Fibroblast of lung (primary cell): ENCODE measurements around the gene C7orf57. TPM values are rescaled to one million over a fixed set of nuclear protein-coding genes. Genes with fewer than 3 reads are reported as not detected.

Source experiments
- DNase-seq, 2 donors: peaks; one replicate each; pipeline versions ENCODE4 v3.0.0 to v3.0.0-alpha.2; 2010; ENCODE audit warnings: low read depth in 2 of 2
- H2AFZ ChIP-seq: 2 replicates; pipeline ENCODE4 v1.5.1; 2012; ENCODE audit warnings: low read length, control low read depth, inconsistent platforms
- H3K27ac ChIP-seq: 2 replicates; pipeline ENCODE4 v1.5.1; 2011; ENCODE audit warnings: low read length, control low read depth; ENCODE audit not compliant: insufficient read depth
- H3K27me3 ChIP-seq: 2 replicates; pipeline ENCODE4 v1.5.1; 2011; ENCODE audit warnings: mild to moderate bottlenecking, low read length; ENCODE audit not compliant: control insufficient read depth, insufficient read depth
- H3K36me3 ChIP-seq: 2 replicates; pipeline ENCODE4 v1.5.1; 2011; ENCODE audit warnings: low read length; ENCODE audit not compliant: control insufficient read depth, insufficient read depth
- H3K4me1 ChIP-seq: 2 replicates; pipeline ENCODE4 v1.5.1; 2011; ENCODE audit warnings: low read length; ENCODE audit not compliant: control insufficient read depth, insufficient read depth; ENCODE audit errors: extremely low read depth
- H3K4me2 ChIP-seq: 2 replicates; pipeline ENCODE4 v1.5.1; 2011; ENCODE audit warnings: low read length, control low read depth; ENCODE audit not compliant: insufficient read depth; ENCODE audit errors: extremely low read depth
- H3K4me3 ChIP-seq, 4 experiments: fragments of 200-600 bp in 1 of 4; sonication (generic) in 1 of 4; replicated peaks in 1 of 4; 2 replicates each; pipeline ENCODE4 v1.5.1; 2011 to 2016; ENCODE audit warnings: low read length in 4 of 4, low read depth in 3 of 4, mild to moderate bottlenecking in 3 of 4, control low read depth in 2 of 4, inconsistent platforms in 1 of 4, mixed read lengths in 1 of 4; ENCODE audit not compliant: insufficient read depth in 1 of 4; ENCODE audit errors: control extremely low read depth in 1 of 4
- H3K79me2 ChIP-seq: 2 replicates; pipeline ENCODE4 v1.5.1; 2012; ENCODE audit warnings: mild to moderate bottlenecking, low read length, inconsistent platforms; ENCODE audit not compliant: control insufficient read depth, insufficient read depth
- H3K9ac ChIP-seq: 2 replicates; pipeline ENCODE4 v1.5.1; 2011; ENCODE audit warnings: mild to moderate bottlenecking, low read length, control low read depth; ENCODE audit not compliant: insufficient read depth
- H3K9me3 ChIP-seq: 2 replicates; pipeline ENCODE4 v1.5.1; 2012; ENCODE audit warnings: low read depth, low read length; ENCODE audit not compliant: control insufficient read depth, insufficient read depth
- H4K20me1 ChIP-seq: 2 replicates; pipeline ENCODE4 v1.5.1; 2011; ENCODE audit warnings: low read length; ENCODE audit not compliant: control insufficient read depth, insufficient read depth; ENCODE audit errors: extremely low read depth
- EZH2 ChIP-seq: IDR thresholded peaks from 2 replicates; pipeline ENCODE4 v1.5.1; 2012; ENCODE audit warnings: low read length, control low read depth, mild to moderate bottlenecking; ENCODE audit errors: missing control alignments
- polyA plus RNA-seq, 2 donors: library from polyadenylated mRNA; depleted of rRNA in 1 of 2; stranded (reverse) in 1 of 2; unstranded in 1 of 2; fragments of >200 nt; gene quantifications; 2 replicates each; pipeline ENCODE4 v1.2.1, GENCODE V29; 2011 to 2012; ENCODE audit warnings: missing spikeins in 1 of 2
- total RNA-seq: library from RNA; depleted of rRNA; stranded (reverse); fragments of >200 nt; gene quantifications from 2 replicates; pipeline ENCODE4 v1.2.1, GENCODE V29; 2014
- TF ChIP-seq, protein P1 (sequence below), 2 donors: IDR thresholded peaks in 1 of 2; conservative IDR thresholded peaks in 1 of 2; 1 replicate in 1 of 2; 2 replicates in 1 of 2; pipeline ENCODE4 v1.5.1; 2011 to 2012; ENCODE audit warnings: low read length in 2 of 2, control low read depth in 1 of 2, inconsistent platforms in 1 of 2, low read depth in 1 of 2, mild to moderate bottlenecking in 1 of 2

The C7orf57 gene
- total and polyA plus RNA-seq, 2 donors (not counting 1 experiment from before 2014, with no cell fraction given) = not detected

DNA sequence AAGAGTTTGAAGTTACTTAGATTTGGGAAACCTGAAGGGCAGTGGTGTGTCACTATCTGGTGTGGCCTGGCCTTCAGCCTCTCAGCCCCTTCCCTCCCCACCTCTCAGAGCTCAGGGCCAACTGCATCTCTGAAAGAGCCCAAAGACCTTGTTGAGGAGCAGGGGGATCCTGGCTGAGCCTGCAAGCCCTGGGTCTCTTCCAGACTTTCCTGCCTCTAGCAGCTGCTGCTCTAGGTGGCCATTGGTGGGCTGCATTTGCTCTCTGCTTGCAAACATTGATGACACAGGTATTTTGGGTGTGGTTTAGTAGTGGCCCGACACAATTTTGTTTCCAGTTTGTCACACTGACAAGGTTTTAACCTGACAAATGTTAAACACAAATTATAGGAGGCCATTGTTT is 50.6 kb downstream of the C7orf57 start:
- Histone ChIP-seq H3K4me1 (peaks cover 28% of the 10 kb centered on the region), H3K9ac (no peak overlapping the region)

DNA sequence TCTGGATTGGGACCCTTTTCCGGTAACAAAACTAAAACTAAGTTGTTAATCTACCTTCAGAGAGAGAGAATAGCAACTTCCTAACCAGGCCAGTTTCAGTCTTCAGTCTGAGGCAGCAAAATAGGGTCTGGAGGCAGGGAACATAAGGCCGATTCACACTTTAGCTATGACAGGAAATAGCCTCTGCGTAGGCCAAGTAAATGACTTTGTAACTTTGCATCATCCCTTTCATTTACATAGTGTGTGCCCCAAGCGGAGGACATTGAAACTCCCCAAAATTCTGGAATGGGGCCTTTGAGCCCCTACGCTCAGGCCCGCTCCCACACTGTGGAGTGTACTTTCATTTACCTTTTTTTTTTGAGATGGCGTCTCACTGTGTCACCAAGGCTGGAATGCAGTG is 52.0 kb downstream of the C7orf57 start:
- Histone ChIP-seq H2AFZ (no peak overlapping the region), H3K9ac (no peak overlapping the region)
- DNase-seq = peak; percentile 76 to 88

More for the DNA sequence above, 50.6 kb downstream of the C7orf57 start:
- Histone ChIP-seq H3K27me3 (no peaks in the 10 kb centered on the region), H4K20me1 (no peaks in the 10 kb centered on the region), H3K9me3 (no peaks in the 10 kb centered on the region), H3K4me2 (no peak overlapping the region), H3K79me2 (no peaks in the 10 kb centered on the region), H3K4me3 (no peak overlapping the region), H3K27ac (no peak overlapping the region), H3K36me3 (no peaks in the 10 kb centered on the region), H2AFZ (no peak overlapping the region)
- DNase-seq = no peak
- TF ChIP-seq EZH2 = no peak
- TF ChIP-seq, protein P1, sequence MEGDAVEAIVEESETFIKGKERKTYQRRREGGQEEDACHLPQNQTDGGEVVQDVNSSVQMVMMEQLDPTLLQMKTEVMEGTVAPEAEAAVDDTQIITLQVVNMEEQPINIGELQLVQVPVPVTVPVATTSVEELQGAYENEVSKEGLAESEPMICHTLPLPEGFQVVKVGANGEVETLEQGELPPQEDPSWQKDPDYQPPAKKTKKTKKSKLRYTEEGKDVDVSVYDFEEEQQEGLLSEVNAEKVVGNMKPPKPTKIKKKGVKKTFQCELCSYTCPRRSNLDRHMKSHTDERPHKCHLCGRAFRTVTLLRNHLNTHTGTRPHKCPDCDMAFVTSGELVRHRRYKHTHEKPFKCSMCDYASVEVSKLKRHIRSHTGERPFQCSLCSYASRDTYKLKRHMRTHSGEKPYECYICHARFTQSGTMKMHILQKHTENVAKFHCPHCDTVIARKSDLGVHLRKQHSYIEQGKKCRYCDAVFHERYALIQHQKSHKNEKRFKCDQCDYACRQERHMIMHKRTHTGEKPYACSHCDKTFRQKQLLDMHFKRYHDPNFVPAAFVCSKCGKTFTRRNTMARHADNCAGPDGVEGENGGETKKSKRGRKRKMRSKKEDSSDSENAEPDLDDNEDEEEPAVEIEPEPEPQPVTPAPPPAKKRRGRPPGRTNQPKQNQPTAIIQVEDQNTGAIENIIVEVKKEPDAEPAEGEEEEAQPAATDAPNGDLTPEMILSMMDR (conservative IDR thresholded peaks at IDR 0.05 in 1 of 2, IDR thresholded peaks at IDR 0.05 in 1 of 2; ENCODE audit: low read depth in 1 of 2, low read length in 2 of 2) = no peak

DNA sequence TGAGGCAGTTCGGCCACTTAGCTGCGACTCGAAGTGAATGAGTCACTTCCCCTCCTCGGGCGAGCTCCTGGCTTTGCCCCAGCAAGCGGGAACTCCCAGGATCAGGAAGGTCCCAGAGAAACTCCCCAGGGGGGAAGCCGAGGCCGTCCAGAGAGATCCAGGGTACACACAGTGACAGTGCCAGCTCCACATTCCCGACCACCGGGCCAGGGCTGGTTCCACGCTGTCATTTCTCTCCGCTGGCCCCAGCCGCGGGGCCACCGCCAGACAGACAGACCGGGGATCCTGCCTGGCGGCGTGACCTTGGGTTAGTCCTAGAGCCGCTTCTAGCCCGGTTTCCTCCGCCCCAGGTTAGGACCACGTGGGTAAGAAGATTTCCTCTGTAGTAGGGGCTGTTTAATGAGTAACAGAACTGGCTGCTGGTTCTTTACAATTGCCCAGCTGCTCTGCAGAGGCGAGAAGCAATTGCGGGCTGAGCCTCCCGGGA is 53.3 kb downstream of the C7orf57 start:
- peak overlapping the region; percentile 81 for H3K9ac ChIP-seq
- H2AFZ ChIP-seq = peak overlapping the region; percentile 71
- TF ChIP-seq, protein P1 (conservative IDR thresholded peaks at IDR 0.05 in 1 of 2, IDR thresholded peaks at IDR 0.05 in 1 of 2; ENCODE audit: low read depth in 1 of 2, low read length in 2 of 2) = no peak
- TF ChIP-seq EZH2 = no peak
- no peaks in the 10 kb centered on the region for H4K20me1 ChIP-seq
- H3K4me2 ChIP-seq = peak overlapping the region; percentile 90
- H3K9me3 ChIP-seq = no peaks in the 10 kb centered on the region
- no peaks in the 10 kb centered on the region for H3K27me3 ChIP-seq
- peak; percentile 89 to 94 for DNase-seq
- H3K4me1 ChIP-seq = peaks cover 24% of the 10 kb centered on the region
- peak overlapping the region; percentile 49 to 86 (median 56) for H3K4me3 ChIP-seq
- peak overlapping the region; percentile 97 for H3K27ac ChIP-seq
- H3K79me2 ChIP-seq = no peaks in the 10 kb centered on the region
- H3K36me3 ChIP-seq = no peaks in the 10 kb centered on the region

More for the DNA sequence above, 52.0 kb downstream of the C7orf57 start:
- H4K20me1 ChIP-seq = no peaks in the 10 kb centered on the region
- no peak overlapping the region for H3K4me2 ChIP-seq
- H3K36me3 ChIP-seq = no peaks in the 10 kb centered on the region
- no peak for TF ChIP-seq EZH2
- TF ChIP-seq, protein P1 (conservative IDR thresholded peaks at IDR 0.05 in 1 of 2, IDR thresholded peaks at IDR 0.05 in 1 of 2; ENCODE audit: low read depth in 1 of 2, low read length in 2 of 2) = no peak
- no peaks in the 10 kb centered on the region for H3K27me3 ChIP-seq
- no peaks in the 10 kb centered on the region for H3K9me3 ChIP-seq
- no peak overlapping the region for H3K4me3 ChIP-seq
- H3K4me1 ChIP-seq = peaks cover 28% of the 10 kb centered on the region
- no peaks in the 10 kb centered on the region for H3K79me2 ChIP-seq
- peak overlapping the region; percentile 97 for H3K27ac ChIP-seq
